Brain pericyte (primary cell): ENCODE measurements around the gene UROD.
"Not testable (repeated sequence)": the region's sequence is repeated elsewhere in the genome, so short reads cannot be mapped to it uniquely, and the experiment has no call there.

Experiments used
- DNase-seq: peaks from one replicate; pipeline ENCODE4 v3.0.0-alpha.2; 2012; ENCODE audit warnings: low read depth, low spot score

UROD gene

GRCh38 chr1:45038661-45039364 is 26.8 kb downstream of the UROD start:
- no peak for DNase-seq

- DNase-seq, result no peak
Measured at GRCh38 chr1:45040297-45040696, 28.2 kb downstream of the UROD start.

- DNase-seq, result no peak
Measured at GRCh38 chr1:45043094-45043493, 31.0 kb downstream of the UROD start.

- no peak for DNase-seq
Measured at GRCh38 chr1:45044916-45045315, 32.9 kb downstream of the UROD start.

- no peak for DNase-seq
Measured at GRCh38 chr1:45047032-45047431, 35.0 kb downstream of the UROD start.

- no peak for DNase-seq
Measured at GRCh38 chr1:45051005-45051772, 39.1 kb downstream of the UROD start.

GRCh38 chr1:45057542-45057941 is 45.5 kb downstream of the UROD start:
- DNase-seq, result no peak

GRCh38 chr1:45059829-45060228 is 47.8 kb downstream of the UROD start:
- no peak for DNase-seq

- DNase-seq, result not testable (repeated sequence)
Measured at GRCh38 chr1:45062463-45062862, 50.4 kb downstream of the UROD start.

GRCh38 chr1:45065083-45065482 is 53.0 kb downstream of the UROD start:
- no peak for DNase-seq
